ENCODE data around the gene CBX1.

DNA sequence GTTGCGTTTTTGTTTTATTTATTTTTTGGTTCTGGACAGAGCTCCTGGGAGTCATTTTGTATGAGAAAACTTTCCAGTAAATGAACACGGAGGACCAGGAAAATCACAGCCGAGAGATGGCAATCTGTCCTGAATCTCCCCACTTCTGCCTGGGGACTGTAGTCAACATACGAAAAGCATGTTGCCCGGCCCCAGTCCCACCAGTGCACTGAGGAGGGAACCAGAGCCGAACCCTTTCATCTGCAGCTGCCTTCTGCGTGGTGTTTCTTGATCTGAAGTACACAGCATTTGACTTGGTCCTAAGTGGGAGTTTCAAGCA lies 25.2 kb upstream of the CBX1 start:
- TF ChIP-seq POLR2A (IDR thresholded peaks at IDR 0.05) (no peak), POLR2AphosphoS5 (IDR thresholded peaks at IDR 0.05; ENCODE audit: insufficient read depth in 1 of 2, low read depth in 1 of 2) (no peak)
- TF ChIP-seq, protein P1, sequence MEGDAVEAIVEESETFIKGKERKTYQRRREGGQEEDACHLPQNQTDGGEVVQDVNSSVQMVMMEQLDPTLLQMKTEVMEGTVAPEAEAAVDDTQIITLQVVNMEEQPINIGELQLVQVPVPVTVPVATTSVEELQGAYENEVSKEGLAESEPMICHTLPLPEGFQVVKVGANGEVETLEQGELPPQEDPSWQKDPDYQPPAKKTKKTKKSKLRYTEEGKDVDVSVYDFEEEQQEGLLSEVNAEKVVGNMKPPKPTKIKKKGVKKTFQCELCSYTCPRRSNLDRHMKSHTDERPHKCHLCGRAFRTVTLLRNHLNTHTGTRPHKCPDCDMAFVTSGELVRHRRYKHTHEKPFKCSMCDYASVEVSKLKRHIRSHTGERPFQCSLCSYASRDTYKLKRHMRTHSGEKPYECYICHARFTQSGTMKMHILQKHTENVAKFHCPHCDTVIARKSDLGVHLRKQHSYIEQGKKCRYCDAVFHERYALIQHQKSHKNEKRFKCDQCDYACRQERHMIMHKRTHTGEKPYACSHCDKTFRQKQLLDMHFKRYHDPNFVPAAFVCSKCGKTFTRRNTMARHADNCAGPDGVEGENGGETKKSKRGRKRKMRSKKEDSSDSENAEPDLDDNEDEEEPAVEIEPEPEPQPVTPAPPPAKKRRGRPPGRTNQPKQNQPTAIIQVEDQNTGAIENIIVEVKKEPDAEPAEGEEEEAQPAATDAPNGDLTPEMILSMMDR (IDR thresholded peaks at IDR 0.05), result no peak

Measured in vagina (tissue), 2 donors.